Embryonic facial prominence (tissue), 1 donor: ENCODE data around the gene EID2B.
A peak's percentile ranks its signal among the peaks of the same experiment; 100 is the strongest.

ENCODE experiments used
- DNase-seq: peaks from one replicate; pipeline ENCODE4 v3.0.0-alpha.2; 2016; ENCODE audit errors: extremely low spot score

EID2B gene

DNA sequence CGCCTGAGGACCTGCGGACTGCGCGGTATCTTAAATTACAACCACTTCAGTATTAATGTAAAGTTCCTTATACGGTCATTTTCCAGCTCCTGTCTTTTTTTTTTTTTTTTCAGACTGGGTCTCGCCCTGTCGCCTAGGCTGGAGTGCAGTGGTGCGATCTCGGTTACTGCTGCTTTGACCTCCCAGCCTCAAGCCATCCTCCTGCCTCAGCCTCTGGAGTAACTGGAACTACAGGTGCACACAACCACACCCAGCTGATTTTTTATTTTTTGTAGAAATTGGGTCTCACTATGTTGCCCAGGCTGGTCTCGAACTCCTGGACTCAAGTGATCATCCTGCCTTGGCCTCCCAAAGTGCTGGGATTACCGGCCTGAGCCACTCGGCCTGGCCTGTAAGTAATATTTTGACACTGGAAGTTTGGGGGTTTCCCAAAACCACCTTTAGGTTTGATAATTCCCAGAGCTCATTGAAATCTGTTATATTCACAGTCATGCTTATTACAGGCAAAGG, 406 bp upstream of the EID2B start:
- no peak for DNase-seq

DNA sequence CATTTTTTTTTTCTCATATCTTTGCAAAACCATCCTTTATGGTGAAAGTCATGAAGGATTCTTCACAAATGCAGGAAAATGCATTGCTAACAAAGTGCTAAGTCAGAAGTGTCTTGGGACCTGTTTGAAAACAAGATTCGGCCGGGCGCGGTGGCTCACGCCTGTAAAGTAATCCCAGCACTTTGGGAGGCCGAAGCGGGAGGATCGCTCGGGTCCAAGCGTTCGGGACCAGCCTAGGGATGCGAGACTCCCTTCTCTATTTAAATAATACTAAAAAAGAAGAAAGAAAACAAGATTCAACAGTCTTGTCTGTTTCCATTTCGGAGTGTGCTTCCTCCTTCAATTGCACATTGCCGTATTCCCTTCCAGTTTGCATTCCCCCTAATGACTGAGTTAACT, 819 bp downstream of the EID2B start:
- DNase-seq: no peak

DNA sequence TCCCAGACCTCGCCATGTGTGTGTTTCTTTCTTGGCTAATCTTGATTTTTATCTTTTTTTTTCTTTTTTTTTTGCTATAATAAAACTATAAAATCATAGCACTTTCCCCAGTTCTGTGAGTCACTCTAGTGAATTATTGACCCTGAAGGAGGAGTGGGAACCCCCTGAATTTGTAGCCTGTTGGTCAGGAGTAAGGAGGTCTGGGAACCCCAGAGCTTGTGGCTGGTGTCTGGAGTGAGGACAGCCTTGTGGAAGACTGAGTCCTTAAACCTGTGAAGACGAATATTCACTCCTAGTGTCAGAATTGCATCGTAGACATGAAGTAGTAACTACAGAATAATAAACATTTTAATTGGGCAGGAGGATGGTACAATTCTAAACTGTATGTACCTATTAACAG, 7.4 kb downstream of the EID2B start:
- no peak for DNase-seq

DNA sequence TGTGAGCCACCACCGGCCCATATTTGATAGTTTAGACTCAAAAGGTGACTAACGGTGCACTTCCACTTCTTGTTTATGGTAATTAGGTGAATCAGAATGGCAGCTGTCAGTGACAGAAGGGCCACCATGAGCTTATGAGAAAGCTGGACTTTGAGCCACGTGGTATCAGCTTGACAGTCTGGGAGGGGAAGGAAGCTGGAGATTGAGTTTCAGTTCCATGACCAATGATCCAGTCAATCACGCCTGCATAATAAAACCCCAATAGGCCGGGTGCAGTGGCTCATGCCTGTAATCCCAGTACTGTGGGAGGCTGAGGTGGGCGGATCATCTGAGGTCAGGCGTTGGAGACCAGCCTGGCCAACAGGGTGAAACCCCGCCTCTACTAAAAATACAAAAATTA, 8.2 kb downstream of the EID2B start:
- DNase-seq: no peak

DNA sequence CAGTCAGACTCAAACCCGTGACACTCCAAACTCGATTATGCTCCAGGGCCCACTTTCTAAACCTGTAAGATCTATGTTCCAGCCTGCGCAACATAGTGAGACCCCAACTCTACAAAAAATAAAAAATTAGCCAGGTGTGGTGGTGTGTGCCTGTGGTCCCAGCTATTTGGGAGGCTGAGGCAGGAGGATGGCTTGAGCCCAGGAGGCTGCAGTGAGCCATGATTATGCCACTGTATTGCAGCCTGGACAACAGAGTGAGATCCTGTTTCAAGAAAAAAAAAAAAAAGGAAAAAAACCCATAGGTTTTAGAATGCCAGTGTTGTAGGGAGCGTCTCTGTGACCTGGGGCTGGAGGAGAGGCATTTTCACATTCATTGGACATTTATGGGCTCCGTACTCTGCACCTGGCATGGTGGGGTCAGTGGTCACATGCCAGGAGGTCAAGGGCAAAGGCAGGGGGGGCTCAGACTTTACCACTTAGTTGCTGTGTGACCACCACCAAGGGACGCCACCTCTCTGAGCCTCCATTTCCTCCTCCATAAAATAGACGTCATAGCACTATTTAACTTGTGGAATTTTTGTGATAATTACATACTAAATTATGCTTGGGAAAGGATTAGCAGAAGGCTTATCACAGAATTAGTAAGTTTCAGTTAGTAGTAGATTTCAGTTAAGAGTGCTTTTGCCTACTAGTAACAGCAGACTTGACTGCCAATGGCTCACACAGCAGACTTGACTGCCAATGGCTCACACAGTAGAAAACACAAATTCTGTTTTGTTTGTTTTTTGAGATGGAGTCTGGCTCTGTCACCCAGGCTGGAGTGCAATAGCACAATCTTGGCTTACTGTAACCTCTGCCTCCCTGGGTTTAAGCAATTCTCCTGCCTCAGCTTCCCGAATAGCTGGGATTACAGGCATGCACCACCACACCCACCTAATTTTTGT, 11.8 kb downstream of the EID2B start:
- no peak for DNase-seq

DNA sequence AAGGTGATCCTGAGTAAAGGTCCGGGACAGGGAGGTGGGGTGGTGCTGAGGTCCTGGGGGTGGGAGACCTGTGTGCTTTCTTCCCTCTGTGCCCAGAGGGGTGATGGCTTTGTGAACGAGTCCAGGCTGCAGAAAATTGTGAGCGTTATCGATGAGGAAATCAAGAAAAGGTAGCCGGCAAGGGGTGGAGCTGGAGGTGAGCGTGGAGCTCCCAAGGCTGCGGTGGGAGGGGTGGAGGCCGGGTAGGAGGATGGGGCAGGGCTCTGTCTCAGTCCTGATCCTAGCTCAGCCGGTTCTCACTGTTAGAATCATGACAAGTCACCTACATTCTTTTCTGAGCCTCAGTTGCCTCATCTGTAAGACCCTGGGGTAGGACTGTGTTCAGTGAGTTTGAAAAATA, 13.7 kb downstream of the EID2B start:
- DNase-seq: no peak

DNA sequence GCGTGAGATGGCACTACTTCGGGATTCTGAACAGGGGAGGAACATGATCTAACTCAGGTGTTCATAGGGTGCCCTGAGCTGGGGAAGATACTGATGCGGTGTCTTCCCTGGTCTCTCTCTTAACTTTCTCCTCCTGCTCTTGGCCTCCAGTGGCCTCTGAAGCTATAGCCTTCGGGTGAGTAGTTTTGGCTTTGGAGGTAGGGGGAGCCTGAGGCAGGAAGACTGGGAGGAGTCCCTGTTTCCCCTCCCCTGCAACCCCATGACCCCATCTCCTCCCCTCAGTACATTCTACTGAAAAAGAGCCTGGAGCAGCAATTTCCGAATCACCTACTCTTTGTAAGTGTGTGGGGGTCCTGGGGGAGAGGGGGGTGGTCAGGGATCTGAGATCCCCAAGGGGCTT, 14.2 kb downstream of the EID2B start:
- DNase-seq: no peak

DNA sequence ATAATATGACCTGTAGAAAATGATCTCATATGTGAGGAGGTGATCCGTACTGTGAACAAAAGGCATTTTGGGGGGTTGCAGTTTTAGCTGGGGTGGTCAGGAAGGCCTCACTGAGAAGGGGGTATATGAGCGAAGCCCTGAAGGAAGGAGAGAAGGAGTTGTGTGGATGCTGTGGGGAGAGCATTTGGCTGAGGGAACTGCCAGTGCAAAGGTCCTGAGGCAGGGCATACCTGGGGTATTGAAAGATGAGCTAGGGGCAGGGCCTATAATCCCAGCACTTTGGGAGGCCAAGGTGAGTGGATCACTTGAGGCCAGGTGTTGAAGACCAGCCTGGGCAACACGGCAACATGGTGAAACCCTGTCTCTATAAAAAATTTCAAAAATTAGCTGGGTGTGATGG, 15.2 kb downstream of the EID2B start:
- DNase-seq: no peak

DNA sequence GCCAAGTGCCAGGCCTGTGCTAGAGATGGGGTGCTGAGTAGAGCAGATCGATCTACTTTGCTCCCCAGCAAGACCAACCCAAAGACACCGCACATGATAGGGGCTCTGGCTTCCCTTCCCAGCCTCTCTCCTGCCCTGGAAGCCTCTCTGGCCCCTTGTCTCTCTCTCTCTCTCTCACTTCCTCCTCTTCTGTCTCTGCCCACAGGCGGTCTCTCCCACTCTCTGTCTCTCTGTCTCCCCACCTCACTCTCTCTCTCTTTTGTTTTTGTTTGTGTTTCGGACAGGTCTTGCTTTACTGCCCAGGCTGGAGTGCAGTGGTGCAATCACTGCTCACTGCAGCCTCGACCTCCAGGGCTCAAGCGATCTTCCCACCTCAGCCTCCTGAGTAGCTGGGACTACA, 16.4 kb downstream of the EID2B start:
- no peak for DNase-seq

DNA sequence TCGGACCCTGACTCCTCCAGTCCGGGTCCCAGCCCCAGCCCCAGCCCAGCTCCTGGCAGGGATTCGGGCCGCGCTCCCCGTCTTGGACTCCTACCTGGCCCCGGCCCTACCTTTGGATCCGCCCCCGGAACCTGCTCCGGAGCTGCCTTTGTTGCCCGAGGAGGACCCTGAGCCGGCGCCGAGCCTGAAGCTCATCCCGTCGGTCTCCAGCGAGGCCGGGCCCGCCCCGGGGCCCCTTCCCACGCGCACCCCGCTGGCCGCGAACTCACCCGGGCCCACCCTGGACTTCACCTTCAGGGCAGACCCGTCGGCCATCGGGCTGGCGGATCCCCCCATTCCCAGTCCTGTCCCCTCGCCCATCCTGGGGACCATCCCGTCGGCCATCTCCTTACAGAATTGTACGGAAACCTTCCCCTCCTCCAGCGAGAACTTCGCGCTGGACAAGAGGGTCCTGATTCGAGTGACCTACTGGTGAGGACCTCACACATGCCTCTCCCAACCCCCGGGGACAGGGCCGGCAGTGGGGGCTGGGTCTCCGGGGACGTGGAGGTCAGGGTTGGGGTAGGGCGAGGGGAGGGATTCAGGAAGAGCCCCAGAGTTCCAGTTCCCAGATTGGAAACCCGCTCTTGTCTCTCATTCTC, 17.0 kb downstream of the EID2B start:
- DNase-seq: no peak

DNA sequence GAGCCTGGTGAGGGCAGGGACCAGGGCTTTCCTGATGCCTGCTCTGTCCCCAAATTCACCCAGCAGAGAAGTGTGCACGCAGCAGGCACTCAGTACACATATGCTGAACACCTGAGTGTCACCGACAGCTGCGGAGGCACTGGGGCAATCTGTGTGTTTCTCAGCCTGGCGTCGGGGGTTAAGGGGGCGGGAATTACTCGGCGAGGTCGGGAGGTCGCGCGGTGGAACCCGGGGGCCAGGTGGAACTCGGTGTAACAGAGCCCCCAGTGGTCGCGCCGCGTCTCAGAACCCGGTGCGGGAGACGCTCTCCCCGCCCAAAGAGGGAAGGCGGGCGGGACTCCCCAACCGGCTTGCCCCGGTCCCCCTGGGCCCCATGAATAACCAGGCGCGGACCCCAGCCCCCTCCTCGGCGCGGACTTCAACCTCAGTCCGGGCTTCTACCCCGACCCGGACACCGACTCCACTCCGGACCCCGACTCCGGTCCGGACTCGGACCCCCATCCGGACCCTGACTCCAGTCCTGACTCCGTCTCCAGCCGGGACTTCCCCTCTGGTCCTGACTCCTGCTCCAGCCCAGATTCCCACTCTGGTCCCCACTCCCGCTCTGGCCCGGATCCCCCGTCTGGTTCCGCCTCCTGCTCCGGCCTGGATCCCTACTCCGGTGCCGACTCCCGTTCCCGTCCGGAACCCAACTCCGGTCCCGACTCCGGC, 17.7 kb downstream of the EID2B start, which contains the start of gene SELENOV:
Gene SELENOV, plus strand, starts transcription at position 300 of the 711 bp plus-strand sequence. Its CDS starts 74 bp downstream, at position 374.
- no peak for DNase-seq

DNA sequence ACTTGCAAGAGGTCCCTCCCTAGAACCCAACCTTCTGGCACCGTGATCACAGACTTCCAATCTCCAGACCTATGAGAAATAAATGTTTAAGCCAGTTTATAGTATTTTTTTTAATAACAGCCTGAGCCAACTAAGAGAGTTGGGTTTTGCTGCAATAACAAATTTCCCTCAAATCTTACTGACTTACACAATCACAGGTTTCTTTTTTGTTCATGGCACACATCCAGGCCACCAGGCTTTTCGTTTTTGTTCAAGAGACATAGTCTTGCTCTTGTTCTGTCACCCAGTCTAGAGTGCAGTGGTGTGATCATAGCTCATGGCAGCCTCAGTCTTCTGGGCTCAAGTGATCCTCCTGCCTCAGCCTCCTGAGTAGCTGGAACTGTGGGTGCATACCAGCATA, 19.7 kb downstream of the EID2B start:
- DNase-seq: no peak

DNA sequence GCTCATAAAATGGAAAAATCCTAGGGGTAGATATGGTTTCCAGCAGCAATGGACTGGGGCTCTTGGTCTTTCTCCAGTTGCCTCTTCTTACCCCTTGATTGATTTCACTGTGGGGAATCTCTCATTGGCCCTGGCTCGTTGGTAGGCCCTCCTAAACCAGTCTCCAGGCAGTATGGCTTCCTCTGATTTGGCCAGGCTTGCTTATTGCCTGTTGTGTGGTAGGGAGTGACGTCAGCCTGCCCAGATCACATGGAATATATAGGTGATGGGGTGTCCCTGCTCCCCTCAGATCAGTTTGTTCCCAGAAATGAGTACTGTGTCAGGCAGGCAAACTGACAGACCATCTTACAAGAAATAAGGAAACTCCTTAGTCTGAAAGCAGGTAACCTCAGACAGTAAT, 23.4 kb downstream of the EID2B start:
- no peak for DNase-seq

DNA sequence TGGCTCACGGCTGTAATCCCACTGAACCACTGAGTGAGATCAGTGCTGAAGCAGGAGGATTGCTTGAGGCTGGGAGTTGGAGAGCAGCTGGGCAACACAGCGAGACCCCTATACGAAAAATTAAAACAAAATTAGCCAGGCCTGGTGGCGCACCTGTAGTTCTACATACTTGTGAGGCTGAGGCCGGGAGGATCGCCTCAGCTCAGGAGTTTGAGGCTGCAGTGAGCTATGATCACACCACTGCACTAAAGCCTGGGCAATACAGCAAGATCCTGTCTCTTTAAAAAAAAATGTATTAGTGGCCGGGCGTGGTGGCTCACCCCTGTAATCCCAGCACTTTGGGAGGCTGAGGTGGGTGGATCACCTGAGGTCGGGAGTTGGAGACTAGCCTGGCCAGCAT, 24.0 kb downstream of the EID2B start:
- no peak for DNase-seq

DNA sequence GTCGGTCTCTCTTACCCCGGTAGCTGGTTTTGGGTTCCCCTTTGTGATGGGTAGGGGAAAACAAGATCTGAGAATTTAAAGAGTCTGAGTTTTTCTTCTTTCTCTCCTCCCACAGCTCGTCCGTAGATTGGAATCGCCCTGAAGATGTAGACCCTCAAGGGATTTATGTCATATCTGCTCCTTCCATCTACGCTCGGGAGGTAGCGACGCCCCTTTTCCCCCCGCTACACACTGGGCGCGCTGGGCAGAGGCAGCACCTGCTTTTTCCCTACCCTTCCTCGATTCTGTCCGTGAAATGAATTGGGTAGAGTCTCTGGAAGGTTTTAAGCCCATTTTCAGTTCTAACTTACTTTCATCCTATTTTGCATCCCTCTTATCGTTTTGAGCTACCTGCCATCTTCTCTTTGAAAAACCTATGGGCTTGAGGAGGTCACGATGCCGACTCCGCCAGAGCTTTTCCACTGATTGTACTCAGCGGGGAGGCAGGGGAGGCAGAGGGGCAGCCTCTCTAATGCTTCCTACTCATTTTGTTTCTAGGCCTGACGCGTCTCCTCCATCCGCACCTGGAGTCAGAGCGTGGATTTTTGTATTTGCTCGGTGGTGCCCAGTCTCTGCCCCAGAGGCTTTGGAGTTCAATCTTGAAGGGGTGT, 24.8 kb downstream of the EID2B start:
- DNase-seq: no peak

DNA sequence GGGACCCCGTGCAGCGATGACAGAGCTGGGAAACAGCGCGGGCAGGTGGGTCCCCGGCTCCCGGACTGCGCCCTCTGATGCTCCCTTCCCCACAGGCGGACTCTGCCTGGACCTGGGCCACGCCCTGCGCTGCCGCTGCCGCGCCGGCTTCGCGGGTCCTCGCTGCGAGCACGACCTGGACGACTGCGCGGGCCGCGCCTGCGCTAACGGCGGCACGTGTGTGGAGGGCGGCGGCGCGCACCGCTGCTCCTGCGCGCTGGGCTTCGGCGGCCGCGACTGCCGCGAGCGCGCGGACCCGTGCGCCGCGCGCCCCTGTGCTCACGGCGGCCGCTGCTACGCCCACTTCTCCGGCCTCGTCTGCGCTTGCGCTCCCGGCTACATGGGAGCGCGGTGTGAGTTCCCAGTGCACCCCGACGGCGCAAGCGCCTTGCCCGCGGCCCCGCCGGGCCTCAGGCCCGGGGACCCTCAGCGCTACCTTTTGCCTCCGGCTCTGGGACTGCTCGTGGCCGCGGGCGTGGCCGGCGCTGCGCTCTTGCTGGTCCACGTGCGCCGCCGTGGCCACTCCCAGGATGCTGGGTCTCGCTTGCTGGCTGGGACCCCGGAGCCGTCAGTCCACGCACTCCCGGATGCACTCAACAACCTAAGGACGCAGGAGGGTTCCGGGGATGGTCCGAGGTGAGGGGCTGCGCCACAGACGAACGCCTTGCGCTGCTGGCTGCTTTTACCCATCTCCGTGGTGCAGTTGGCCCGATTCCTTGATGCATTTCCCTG, 25.5 kb downstream of the EID2B start:
- peak; percentile 55 for DNase-seq

DNA sequence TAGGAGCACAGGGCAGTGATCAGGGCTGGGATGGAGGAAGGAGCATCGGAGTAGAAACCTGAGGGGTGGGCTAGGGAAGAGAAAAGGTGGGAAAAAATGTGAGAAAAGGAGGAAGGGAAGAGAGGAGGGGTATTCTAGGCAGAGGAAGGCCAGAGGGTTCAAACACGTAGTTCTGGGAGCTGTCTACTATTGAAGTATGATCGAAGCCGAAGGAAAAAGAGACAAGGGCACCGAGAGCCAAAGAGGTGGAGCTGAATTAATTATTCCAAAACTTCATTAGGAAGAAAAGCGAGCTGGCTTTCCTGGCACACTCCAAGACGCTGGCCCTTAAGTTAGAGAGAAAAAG, 26.1 kb downstream of the EID2B start:
- no peak for DNase-seq

DNA sequence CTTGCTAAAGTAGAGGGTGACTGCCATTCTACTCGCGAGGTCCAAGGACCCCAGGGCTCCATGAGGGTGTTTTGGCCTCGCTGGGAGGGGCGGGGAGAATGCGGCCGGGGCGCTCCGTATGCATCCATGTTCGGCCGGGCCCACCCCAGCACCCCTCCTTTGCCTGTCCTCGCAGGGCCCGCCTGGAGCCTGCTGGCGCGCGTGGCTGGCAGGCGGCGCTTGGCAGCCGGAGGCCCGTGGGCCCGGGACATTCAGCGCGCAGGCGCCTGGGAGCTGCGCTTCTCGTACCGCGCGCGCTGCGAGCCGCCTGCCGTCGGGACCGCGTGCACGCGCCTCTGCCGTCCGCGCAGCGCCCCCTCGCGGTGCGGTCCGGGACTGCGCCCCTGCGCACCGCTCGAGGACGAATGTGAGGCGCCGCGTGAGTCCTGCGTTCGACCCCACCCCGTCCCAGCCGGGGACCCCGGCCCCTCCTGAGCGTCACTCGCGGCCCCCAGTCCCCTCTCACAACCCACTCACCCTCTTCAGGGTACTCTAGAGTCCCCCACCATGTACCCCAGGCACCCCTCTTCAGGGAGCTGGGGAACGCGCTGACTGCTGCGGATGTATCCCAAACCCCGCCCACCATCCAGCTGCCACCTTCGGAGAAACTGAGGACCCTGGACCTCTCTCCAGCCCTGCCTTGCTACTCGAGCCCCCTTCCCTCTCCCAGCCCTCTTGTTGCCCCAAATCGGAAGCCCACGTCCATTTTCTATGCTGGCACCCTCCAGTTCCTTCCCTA, 29.8 kb downstream of the EID2B start:
- no peak for DNase-seq

DNA sequence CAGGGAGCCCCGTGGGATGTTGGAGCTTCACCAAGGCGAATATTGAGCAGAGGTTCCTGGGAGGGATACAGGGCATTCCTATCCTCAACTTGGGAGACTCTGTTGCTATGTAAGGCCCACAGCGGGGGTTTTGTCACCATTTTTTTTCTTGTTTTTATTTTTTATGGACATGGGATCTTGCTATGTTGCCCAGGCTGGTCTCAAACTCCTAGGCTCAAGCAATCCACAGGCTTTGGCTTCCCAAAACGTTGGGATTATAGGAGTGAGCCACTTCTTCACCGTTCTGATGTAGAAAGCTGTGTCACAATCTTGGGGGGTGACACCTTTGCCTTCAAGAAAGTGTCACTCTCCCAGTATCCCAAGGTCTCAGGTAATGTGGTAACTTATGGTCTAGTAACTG, 31.3 kb downstream of the EID2B start:
- no peak for DNase-seq

DNA sequence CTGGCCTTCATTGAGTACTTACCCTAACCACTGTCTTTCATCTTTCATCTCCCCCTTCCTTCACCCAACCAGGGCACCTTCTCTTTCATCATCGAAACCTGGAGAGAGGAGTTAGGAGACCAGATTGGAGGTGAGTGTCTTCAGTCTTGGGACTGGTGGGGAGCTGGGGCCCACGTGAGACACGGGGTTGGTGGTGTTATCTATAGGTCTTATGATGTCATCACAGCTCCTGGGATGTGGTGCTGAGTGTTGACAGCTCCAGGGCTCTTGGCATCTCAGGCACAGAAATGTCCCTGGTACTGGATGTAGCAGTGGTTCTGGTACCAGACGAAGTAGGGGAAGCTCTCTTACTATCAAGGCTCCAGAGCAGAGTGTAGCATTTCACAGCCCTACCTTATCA, 32.1 kb downstream of the EID2B start:
- no peak for DNase-seq
